Peyer's patch (tissue), 4 donors: ENCODE measurements around the gene ULK3.

ENCODE experiments used
- CTCF ChIP-seq, 6 experiments: fragments of 450-650 bp in 4 of 6; fragments of 200-600 bp in 2 of 6; sonication (generic) in 1 of 6; IDR thresholded peaks; one replicate each; pipeline ENCODE4 v1.5.1; 2017 to 2019; ENCODE audit warnings: antibody characterized with exemption in 6 of 6, mild to moderate bottlenecking in 3 of 6, moderate library complexity in 1 of 6
- POLR2A ChIP-seq, 2 donors: fragments of 450-650 bp; IDR thresholded peaks; one replicate each; pipeline ENCODE4 v1.5.1; 2017; ENCODE audit warnings: antibody characterized with exemption in 2 of 2, mild to moderate bottlenecking in 2 of 2, moderate library complexity in 2 of 2

- no peak for TF ChIP-seq POLR2A (IDR thresholded peaks at IDR 0.05)
- no peak for TF ChIP-seq CTCF (IDR thresholded peaks at IDR 0.05)
These were observed 14.1 kb downstream of the ULK3 start for GRCh38 chr15:74828835-74829234.
